Sigmoid colon (tissue), 7 donors: ENCODE data around the gene EGLN3. TPM values are rescaled to one million over a fixed set of nuclear protein-coding genes. Genes with fewer than 3 reads are reported as not detected.
A peak's percentile ranks its signal among the peaks of the same experiment; 100 is the strongest.

Source experiments
- DNase-seq: peaks from one replicate; pipeline ENCODE4 v3.0.0-alpha.2; 2019
- H3K27ac ChIP-seq, 4 donors: fragments of 200-600 bp; sonication (generic); one replicate each; pipeline ENCODE4 v1.5.1; 2016 to 2019; ENCODE audit warnings: mild to moderate bottlenecking in 1 of 4
- H3K27me3 ChIP-seq, 3 donors: fragments of 200-600 bp; sonication (generic); one replicate each; pipeline ENCODE4 v1.5.1; 2019; ENCODE audit warnings: mild to moderate bottlenecking in 1 of 3
- H3K36me3 ChIP-seq, 4 donors: fragments of 200-600 bp; sonication (generic); one replicate each; pipeline ENCODE4 v1.5.1; 2016 to 2019
- H3K4me1 ChIP-seq, 4 donors: fragments of 200-600 bp; sonication (generic); one replicate each; pipeline ENCODE4 v1.5.1; 2017 to 2019
- H3K4me3 ChIP-seq, 4 donors: fragments of 200-600 bp; sonication (generic); one replicate each; pipeline ENCODE4 v1.5.1; 2017 to 2019; ENCODE audit warnings: mild to moderate bottlenecking in 2 of 4, moderate library complexity in 1 of 4
- H3K9me3 ChIP-seq, 4 donors: fragments of 200-600 bp in 3 of 4; sonication (generic) in 3 of 4; one replicate each; pipeline versions ENCODE4 v1.5.1 to v1.6.1; 2013 to 2019
- CTCF ChIP-seq, 4 experiments: fragments of 450-650 bp in 3 of 4; fragments of 200-600 bp in 1 of 4; IDR thresholded peaks; one replicate each; pipeline ENCODE4 v1.5.1; 2016 to 2019; ENCODE audit warnings: antibody characterized with exemption in 4 of 4, mild to moderate bottlenecking in 3 of 4, moderate library complexity in 2 of 4
- EP300 ChIP-seq, 4 donors: sonication (generic); formaldehyde crosslinking; IDR thresholded peaks; one replicate each; pipeline ENCODE4 v1.6.1; 2017; ENCODE audit warnings: antibody characterized with exemption in 4 of 4
- POLR2A ChIP-seq, 2 donors: fragments of 450-650 bp; IDR thresholded peaks; one replicate each; pipeline ENCODE4 v1.6.1; 2016; ENCODE audit warnings: antibody characterized with exemption in 2 of 2, mild to moderate bottlenecking in 2 of 2, moderate library complexity in 2 of 2
- POLR2AphosphoS5 ChIP-seq, 4 donors: sonication (generic); formaldehyde crosslinking; IDR thresholded peaks; one replicate each; pipeline ENCODE4 v1.6.1; 2017; ENCODE audit warnings: antibody characterized with exemption in 4 of 4
- WGBS, 2 donors: extraction: QIAGEN DNeasy Blood & Tissue Kit; methylation state at CpG; one replicate each; pipeline ENCODE4 v1.1.7; 2013; 5-methylcytosine and 5-hydroxymethylcytosine counted together
- intact Hi-C: fragments of 100-400 bp; cut with DNase I; formaldehyde crosslinking; loops from one replicate; pipeline ENCODE4 v1.15.1; 2023
- polyA plus RNA-seq, 3 donors: library from polyadenylated mRNA; stranded (reverse); fragments of 200-250 nt; gene quantifications; one replicate each; pipeline ENCODE4 v1.2.3, GENCODE V29; 2013
- total RNA-seq, 4 donors: library from RNA; depleted of rRNA; stranded (reverse); fragments of >200 nt; gene quantifications; one replicate each; pipeline ENCODE4 v1.1.0, GENCODE V29; 2016
- donor health status: healthy with polysubstance abuse.
- donor health status: Bipolar disorder and iron deficiency.
- donor health status: healthy.

Gene EGLN3
- total and polyA plus RNA-seq, 7 donors: 13.0 to 69.1 (median 18.5) TPM

- no peak for TF ChIP-seq EP300 (IDR thresholded peaks at IDR 0.05)
- TF ChIP-seq CTCF (IDR thresholded peaks at IDR 0.05): no peak
- no peak for TF ChIP-seq POLR2A (IDR thresholded peaks at IDR 0.05)
- TF ChIP-seq POLR2AphosphoS5 (IDR thresholded peaks at IDR 0.05): no peak
- 76 to 81% methylated on average over 2 of the region's 2 CpGs for WGBS, 2 donors
- intact Hi-C loops: no loop called here
These were observed 14.5 kb downstream of the EGLN3 start for GRCh38 chr14:33936391-33936790.

GRCh38 chr14:33934938-33935337, 15.9 kb downstream of the EGLN3 start:
- Histone ChIP-seq H3K9me3 (no peaks in the 10 kb centered on the region), H3K4me3 (no peak overlapping the region), H3K27me3 (no peaks in the 10 kb centered on the region), H3K27ac (no peak overlapping the region), H3K4me1 (peaks cover 0 to 59% (median 32%) of the 10 kb centered on the region in 4 donors), H3K36me3 (no peaks in the 10 kb centered on the region)
- WGBS, 2 donors: 93 to 94% methylated on average over 5 of the region's 5 CpGs
- intact Hi-C loops: no loop called here
- no peak for TF ChIP-seq POLR2A (IDR thresholded peaks at IDR 0.05)
- TF ChIP-seq CTCF (IDR thresholded peaks at IDR 0.05): no peak
- no peak for TF ChIP-seq EP300 (IDR thresholded peaks at IDR 0.05)
- TF ChIP-seq POLR2AphosphoS5 (IDR thresholded peaks at IDR 0.05): no peak
- DNase-seq: no peak

More at GRCh38 chr14:33936391-33936790, 14.5 kb downstream of the EGLN3 start:
- H3K4me3 ChIP-seq: no peak overlapping the region
- peaks cover 0 to 61% (median 40%) of the 10 kb centered on the region in 4 donors for H3K4me1 ChIP-seq
- peak overlapping the region in 3 of 4 donors; percentile 78 to 85 (median 79) for H3K27ac ChIP-seq
- DNase-seq: no peak
- H3K27me3 ChIP-seq: no peaks in the 10 kb centered on the region
- H3K36me3 ChIP-seq: no peaks in the 10 kb centered on the region
- no peaks in the 10 kb centered on the region for H3K9me3 ChIP-seq

GRCh38 chr14:33934043-33934750, 16.7 kb downstream of the EGLN3 start:
- peaks cover 0 to 55% (median 30%) of the 10 kb centered on the region in 4 donors for H3K4me1 ChIP-seq
- no peaks in the 10 kb centered on the region for H3K36me3 ChIP-seq
- peak overlapping the region in 2 of 4 donors; percentile 10 to 30 for H3K27ac ChIP-seq
- H3K27me3 ChIP-seq: no peaks in the 10 kb centered on the region
- no peak for DNase-seq
- 36 to 70% methylated on average over 7 of the region's 7 CpGs for WGBS, 2 donors
- TF ChIP-seq POLR2AphosphoS5 (IDR thresholded peaks at IDR 0.05): no peak
- no peak for TF ChIP-seq CTCF (IDR thresholded peaks at IDR 0.05)
- TF ChIP-seq EP300 (IDR thresholded peaks at IDR 0.05): no peak
- no peak for TF ChIP-seq POLR2A (IDR thresholded peaks at IDR 0.05)
- intact Hi-C loops: no loop called here
- H3K9me3 ChIP-seq: no peaks in the 10 kb centered on the region
- no peak overlapping the region for H3K4me3 ChIP-seq

GRCh38 chr14:33933386-33933933, 17.4 kb downstream of the EGLN3 start:
- Histone ChIP-seq H3K4me1 (peaks cover 0 to 49% (median 24%) of the 10 kb centered on the region in 4 donors), H3K4me3 (no peak overlapping the region), H3K27ac (peak overlapping the region in 3 of 4 donors; percentile 10 to 39 (median 30)), H3K36me3 (peaks cover 0 to 6% (median 2%) of the 10 kb centered on the region in 4 donors), H3K9me3 (no peaks in the 10 kb centered on the region), H3K27me3 (no peaks in the 10 kb centered on the region)
- TF ChIP-seq CTCF (IDR thresholded peaks at IDR 0.05): no peak
- WGBS, 2 donors: 21 to 59% methylated on average over 8 of the region's 8 CpGs
- no peak for DNase-seq
- intact Hi-C loops: no loop called here
